GM19463 (cell line): ENCODE data around the gene CSK.

Source experiments
- ATAC-seq: cut with Tn5 transposase; IDR thresholded peaks from one replicate; pipeline ENCODE4 v1.9.1; 2021; ENCODE audit warnings: mild to moderate bottlenecking, moderate library complexity; ENCODE audit not compliant: unreplicated experiment

Gene CSK

DNA sequence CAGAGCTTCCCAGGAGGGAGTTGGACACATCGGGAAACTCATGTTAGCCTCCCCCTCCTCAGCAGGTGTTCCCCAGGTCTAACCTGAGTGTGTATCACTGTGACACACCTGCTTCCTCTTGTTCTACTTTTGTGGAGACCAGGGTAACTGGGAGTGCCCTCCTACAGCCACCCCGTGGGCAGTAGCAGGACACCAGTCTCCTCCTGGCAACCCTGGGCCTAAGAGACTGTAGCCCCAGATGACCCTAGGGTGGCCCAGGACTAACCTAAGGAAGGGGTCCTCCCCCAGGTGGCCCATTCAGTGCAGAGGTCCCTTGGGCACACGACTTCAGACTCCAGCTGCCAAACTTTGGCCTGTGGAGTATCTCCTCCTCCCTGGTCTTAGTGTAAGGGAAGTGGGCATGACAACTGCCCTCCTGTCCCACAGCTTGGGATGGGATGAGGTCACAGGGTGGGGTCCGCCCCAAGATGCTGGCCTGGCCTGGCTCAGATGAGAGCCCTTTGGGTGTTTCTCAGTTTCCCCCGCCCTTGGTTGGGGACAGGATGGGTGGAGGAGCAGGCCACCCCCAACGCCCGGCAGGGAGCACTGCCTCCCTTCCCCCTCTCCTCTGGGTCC, 4.8 kb downstream of the CSK start:
- no peak for ATAC-seq

DNA sequence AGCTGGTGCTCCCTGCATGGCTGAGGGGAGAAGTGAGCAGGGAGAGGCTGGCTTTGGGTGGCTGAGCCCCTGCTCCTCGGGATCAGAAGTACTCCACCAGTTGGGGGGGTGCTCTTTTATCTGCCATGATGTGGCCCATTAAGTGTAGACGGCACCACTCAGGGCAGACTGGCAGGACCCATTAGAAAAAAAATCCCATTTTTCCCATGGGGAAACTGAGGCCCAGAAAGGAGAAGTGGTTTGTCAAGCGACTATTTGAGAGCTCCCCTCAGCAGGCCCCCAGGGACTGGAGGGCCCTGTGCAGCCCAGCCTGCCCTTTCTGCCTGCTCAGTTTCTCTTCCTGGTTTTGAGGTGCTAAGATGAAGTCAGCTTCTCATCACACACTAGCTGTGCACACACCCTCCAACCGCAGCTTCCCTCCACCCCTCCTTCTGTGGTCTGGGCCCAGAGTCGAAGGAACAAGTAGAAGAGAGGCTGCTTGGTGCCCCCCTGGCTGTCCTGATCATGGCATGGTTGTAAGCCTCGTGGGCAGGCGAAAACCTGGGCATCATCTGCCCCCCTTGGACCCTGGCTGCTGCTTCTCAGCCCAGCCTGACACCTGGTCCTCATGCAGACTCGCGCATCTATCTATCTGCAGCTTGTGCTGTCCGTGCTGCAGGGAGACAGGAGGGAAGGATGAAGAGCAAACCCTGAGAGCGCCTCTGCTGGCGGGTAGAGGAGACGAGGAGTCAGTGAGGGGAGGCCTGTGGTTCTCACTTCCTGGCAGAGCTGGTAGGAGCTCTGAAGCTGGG, 5.6 kb downstream of the CSK start:
- peak; percentile 47 for ATAC-seq

DNA sequence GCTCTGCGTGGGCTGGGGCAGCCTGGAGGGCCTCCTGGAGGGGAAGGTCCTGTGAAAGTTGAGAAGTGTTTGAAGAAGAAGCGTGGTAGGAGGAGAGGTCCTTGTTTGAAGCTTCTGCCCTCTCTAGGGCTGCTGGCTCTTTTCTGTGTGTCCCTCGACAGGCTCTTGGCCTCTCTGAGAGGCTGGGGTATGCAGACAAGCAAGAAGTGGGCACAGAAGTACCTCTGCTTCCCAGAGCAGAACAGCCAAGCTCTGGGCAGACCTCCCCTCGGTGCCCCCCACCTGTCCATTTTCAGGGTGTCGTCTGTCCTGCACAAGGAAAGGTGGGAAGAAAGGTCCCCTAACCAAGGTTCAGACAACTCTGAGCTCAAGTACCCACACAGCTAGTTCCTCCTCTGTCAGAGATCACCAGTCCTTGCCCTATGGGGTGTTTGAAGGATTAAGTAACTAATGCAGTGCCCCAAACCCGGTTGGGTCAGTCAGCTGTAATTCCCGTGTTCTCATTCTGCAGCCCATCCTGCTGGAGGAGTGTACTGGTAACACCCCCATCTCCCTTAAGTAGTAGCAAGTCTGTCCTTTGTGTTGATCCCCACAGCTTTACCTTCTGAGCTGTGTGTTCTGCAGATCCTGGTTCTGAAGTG, 6.3 kb downstream of the CSK start:
- no peak for ATAC-seq

DNA sequence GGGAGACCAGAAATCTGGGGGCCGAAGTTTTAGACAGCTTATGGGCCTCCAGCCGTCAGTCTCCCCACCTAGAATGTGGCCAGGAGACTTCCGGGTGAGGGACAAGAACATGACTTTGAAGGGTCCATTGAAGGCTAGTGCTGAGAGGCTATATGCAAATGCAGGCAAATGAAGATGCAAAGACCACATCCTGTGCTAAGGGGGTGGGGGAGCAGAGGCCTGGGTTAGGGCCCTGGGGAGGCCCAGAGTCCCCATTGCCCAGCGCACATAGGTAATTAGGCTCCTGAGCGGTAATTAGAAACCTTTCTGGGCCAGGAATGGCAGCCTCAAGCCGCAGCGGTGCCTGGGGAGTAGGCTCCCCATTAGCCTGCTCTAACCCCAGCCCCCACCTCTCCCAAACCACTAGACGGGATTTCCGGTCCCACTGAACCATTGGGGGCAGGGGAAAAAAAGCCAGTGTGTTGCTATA, 6.8 kb downstream of the CSK start:
- peak; percentile 28 for ATAC-seq

DNA sequence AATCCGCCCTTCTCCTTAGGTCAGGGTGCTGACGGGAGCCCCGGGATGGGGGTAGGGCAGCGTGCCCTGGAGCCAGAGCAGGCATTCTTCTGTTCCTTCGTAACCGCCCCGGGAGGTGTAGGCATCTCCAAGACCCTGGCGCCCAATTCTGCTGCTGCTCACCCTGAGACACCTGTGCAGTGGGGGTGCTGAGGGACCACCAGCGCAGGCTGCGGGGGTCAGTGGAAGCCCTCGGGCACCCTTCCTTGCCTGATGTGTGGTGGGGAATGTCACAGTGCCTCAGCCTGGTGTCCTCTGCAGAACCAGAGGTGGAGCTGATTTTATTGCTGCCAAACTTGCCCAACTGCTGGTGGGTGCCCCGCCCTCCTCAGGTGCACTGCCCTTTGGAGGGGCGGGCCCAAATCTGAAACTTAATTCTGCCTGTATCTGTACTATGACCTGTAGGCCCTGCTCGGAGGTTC, 7.3 kb downstream of the CSK start:
- no peak for ATAC-seq

DNA sequence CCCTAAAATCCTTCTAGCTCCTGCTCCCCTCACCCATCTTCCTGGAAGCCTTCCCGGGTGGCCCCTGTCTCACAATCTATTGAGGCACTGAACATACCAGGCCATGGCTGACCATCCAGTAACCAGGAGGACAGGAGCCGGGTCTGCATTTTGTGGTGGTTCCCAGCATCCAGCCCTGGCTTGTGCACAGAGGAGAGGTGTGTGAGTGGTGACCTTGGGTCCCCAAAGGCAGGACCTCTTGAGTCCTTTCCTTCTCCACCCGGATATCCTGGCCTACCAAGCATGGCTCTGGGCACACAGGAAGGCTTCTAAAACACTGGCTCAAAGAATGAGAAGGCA, 7.8 kb downstream of the CSK start:
- no peak for ATAC-seq

DNA sequence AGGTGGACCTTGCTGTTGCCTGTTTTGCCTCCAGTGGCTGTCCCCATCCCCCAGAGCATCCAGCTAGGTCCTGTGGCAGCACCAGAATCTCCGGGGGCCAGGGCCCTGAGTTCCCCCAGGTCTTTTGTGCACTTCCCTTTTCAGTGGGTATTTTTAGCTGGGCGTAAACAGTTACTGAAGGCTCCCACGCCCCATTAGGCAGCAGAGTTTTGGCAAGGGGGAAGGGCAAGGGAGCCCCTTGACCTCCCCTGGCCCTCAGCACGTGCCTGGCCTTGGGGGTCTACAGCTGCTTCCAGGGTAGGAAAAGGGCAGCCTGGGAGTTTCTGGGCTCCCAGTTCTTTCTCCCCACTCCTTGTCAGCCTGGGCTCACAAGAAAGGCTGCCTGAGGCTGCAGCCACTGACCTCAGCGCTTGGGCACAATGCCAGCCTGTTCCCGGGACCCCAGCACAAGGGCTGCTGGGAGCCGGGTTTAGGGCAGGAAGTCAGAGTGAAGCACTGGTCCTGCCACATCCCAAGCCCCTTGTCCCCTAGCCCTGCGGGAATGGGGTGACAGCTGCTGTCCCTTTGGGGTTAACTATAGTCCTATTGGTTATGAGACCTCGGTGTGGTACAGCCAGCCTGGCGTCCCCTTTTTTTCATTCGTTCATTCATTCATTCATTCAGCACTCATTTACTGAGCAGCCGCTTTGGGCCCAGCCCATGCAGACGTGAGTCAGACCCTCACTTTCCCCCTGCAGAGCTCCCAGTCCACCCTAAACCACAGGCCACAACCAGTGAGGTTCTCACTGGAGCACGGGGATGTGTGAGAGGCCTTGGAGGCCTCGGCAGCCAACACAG, 8.4 kb downstream of the CSK start:
- no peak for ATAC-seq

DNA sequence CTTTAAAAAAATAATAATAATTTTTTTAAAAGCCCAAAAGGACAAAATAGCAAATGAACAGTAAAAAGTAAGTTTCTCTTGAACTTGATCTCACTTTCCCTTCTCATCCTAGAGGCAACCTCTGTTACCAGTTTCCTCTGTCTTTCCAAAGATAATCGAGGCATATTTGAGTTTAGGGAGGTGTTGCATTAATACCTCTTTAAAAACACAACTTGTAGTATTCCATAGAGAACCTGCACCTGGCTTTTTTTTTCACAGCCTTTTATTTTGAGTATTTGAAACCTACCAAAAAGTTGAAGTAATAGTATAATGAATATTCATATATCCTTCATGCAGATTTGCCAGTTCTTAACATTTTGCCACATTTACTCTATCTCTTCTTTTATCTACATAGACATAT, 9.1 kb downstream of the CSK start:
- no peak for ATAC-seq

DNA sequence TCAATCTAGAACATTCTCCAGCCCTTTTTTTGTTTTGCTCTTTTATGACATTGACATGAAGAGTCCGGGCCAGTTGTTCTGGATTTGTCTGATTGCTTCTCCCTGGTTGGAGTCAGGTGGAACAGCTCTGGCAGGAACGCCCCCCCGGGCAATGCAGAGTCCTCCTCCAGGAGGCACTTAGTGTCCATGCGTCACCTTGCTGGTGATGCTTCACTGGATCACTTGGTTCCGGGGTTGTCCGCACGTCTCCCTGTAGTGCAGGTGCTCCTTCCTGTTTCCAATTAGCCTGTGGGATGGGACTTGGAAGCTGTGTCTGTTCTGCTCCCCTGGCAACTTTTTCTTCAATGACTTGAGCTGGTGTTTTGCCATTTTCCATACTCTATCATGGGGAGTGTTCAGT, 9.8 kb downstream of the CSK start:
- no peak for ATAC-seq

DNA sequence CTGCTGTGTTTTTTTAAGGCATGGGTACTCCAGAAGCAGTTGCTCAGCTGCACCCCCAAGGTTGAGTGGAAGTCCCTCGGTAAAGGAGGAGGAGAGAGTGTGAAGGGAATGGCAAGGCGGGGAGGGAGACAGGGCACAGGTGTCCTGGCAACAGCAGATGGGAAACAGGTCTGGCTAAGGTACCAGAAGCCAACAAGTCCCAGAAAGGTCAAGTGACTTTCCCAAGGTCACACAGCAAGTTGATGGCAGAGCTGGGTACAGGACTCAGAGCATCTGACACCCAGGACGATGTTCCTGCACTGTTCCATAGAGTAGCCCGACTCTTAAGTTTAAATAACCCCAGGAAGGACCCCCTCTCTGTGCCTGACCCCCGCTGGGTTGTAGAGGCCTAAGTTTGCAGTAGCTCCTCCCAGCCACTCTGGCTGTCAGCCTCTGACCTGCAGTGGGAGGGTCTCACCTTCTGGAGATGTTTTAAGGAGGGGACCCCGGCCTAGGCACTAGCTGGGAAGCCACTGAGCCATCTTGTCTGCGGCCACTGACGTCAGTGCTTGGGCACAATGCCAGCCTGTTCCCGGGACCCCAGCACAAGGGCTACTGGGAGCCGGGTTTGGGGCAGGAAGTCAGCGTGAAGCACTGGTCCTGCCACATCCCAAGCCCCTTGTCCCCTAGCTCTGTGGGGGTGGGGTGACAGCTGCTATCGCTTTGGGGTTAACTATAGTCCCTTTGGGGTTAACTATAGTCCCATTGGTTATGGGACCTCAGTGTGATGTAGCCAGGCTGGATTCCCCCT, 10.5 kb downstream of the CSK start:
- no peak for ATAC-seq

DNA sequence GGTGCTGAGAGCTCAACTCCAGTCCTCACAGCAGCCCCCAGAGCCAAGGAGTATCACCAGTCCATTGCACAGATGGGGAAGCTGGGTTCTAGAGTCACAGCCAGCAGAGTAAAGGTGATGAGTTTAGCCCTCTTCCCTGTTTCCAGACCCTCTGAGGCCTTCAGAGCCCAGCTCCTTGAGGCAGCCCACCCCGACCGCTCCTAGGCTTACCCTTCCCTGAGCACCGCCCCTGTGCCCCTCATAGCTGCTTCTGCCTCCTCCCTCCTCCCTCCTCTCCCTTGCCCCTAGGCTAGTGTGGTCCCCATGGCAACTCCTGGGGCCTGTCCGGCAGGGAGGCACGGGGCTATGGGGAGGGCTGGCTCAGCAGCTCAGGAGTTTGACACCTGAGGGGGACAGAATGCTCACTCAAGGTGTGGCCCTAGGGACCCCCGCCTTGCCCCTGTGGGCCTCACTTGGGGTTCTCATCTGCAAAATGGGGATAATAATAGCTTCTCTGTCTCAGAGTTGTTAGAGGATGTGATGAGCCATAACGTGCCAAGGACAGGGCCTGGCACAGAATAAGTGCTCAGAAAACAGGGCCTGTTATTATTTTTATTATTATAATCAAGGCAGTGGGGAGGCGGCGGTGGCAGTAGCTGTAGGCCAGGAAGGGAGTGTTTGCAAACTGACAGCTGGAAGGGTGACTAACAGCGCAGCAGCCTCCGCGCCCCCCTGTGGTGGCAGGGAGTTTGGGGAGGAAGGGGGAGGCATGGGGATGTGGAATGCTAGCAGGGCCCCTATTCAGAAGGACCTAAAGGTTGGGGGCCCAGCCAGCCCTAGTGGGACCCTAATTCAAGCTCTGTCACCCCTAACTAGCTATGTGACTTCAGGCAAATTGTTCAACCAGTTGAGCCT, 11.5 kb downstream of the CSK start:
- no peak for ATAC-seq

DNA sequence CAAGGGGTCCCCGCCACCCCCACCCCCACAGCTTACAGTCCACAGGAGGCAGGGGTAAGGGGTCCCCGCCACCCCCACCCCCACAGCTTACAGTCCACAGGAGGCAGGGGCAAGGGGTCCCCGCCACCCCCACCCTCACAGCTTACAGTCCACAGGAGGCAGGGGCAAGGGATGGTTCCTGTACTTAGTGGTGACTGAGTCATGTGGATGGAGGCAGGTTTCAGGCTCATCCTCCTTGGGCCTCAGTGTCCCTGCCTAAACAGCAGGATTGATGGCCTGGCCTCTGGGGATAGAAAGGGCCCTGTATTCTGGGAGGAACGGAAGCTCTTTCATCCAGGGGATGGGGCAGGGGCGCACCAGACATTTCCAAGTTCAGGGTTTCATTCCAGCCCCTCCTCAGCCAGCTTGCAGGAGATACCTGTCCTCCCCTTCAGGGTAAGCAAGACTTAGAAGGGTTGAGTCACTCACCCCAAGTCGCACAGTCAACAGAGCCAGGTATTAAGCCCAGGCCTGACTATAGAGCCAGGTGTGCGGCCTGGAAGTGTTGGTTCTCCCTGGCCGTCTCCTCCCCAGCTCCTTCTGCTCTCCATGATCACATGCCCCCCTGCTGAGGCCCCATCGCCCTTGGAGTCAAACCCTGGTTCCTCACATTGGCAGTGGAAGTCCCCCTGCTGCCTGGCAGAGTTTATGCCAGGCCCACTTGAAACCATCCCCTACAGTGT, 12.5 kb downstream of the CSK start:
- ATAC-seq, result no peak

DNA sequence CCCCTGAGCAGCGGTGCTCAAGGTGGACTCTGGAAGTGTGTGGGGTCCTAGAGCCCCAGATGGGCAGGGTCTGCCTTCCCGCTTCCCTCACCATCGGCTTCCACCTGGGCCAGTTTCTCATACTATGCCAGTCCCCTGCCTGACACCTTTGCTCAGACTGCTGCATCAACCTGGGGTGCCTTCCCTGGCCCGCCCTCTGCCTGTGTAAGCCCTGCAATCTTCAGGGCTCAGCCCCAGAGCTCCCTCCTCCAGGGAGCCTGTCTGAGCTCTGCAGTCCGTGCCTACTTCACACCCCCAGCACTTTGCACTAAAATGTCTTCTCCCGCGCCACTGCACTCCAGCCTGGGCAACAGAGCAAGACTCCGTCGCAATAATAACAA, 13.1 kb downstream of the CSK start:
- no peak for ATAC-seq

DNA sequence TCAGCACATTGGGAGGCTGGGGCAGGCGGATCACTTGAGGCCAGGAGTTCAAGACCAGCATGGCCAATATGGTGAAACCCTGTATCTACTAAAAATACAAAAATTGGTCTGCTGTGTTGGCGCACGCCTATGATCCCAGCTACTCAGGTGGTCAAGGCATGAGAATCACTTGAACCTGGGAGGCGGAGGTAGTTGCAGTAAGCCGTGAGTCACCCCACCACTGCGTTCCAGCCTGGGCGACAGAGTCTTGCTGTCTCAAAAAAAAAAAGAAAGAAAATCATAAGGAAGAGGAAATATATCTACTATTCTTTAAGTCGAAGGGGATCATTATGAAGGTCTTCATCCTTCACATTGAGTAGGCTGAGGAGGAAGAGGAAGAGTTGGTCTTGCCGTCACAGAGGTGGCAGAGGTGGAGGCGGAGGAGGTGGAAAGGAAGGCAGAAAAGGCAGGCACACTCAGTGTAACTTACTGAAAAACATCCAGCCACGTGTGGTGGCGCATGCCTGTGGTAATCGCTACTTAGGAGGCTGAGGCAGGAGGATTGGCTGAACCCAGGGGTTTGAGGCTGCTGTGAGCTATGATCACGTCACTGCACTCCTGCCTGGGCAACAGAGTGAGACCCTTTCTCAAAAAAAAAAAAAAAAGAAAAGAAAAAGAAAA, 14.2 kb downstream of the CSK start:
- ATAC-seq, result no peak

DNA sequence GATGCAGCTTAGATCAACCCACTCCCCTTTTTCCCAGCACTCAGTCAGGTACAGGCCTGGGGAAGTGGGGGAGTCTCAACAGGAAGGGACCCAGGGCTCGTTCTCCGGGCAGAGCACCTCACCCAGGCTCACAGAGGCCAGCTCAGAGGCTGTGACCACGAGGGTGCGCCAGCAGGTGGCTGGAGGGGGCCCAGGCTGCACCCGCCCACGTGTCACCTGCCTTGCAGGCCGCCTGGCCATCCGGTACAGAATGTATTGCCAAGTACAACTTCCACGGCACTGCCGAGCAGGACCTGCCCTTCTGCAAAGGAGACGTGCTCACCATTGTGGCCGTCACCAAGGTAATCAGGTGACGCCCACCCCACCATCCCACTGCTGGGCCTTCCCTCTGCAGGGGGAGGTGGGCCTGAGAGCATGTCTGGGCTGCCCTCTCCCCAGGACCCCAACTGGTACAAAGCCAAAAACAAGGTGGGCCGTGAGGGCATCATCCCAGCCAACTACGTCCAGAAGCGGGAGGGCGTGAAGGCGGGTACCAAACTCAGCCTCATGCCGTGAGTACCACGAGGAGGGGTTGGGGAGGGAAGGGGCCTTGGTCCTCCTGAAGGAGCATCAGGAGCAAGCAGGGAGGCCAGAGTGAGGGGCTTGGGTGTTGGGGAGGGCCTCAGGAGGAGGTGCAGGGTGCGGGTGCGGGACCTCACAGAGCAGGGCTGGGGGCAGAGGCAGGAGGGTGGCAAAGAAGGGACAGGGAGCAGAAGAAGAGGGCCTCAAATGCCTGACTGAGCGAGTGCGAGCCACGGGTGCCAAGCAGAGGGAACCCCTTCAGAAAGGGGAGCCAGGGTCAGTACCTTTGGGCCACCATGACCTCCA, 16.7 kb downstream of the CSK start:
- no peak for ATAC-seq

DNA sequence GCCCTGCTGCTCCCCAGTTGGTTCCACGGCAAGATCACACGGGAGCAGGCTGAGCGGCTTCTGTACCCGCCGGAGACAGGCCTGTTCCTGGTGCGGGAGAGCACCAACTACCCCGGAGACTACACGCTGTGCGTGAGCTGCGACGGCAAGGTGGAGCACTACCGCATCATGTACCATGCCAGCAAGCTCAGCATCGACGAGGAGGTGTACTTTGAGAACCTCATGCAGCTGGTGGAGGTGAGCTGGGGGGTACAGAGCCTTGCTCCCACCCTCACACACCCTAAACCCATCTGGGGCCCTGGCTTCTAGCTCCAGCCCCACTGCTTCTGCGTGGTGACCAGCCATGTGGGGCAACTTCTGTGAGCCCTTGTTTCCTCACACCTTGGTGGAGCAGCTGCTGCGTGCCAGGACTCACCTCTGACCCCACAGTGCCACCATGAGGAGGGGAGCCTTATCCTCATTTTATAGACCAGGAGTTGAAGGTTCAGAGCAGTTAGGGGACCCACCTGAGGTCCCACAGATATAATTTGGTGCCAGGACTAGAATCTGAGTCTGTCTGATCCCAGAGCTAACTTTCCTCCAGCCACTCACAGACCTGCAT, 17.5 kb downstream of the CSK start:
- no peak for ATAC-seq
